ENCODE data around the gene ST3GAL6.

- TF ChIP-seq CTCF (IDR thresholded peaks at IDR 0.05) (no peak), EP300 (IDR thresholded peaks at IDR 0.05) (no peak)
Observed at GRCh38 chr3:98826126-98826525, 63.0 kb downstream of the ST3GAL6 start.

Data from sigmoid colon (tissue), 4 donors.